ENCODE data around the gene KCNIP1. TPM values are rescaled to one million over a fixed set of nuclear protein-coding genes. Genes with fewer than 3 reads are reported as not detected.

The KCNIP1 gene
- total RNA-seq, 1 experiment from 2014 or later = not detected

- CTCF ChIA-PET = interaction anchor here (0.6 to 2.0 kb wide), 6 partner anchors 11 to 154 kb away, joined by 3 to 5 read pairs (median 4); no protein-coding TSS in a partner anchor
- H3K27ac Mint-ChIP-seq (ENCODE audit: unreplicated experiment) = peak overlapping the region; percentile 56
- intact Hi-C loops (cut with micrococcal nuclease; ENCODE audit: unreplicated experiment) = loop anchor here (1.0 to 5.0 kb wide), 3 partner anchors 42 to 144 kb away; no protein-coding TSS in a partner anchor
- H3K4me1 Mint-ChIP-seq (ENCODE audit: low read depth, unreplicated experiment) = peaks cover 44% of the 10 kb centered on the region
- H3K9me3 Mint-ChIP-seq (ENCODE audit: low read depth, unreplicated experiment) = no peaks in the 10 kb centered on the region
- H3K27me3 Mint-ChIP-seq (ENCODE audit: unreplicated experiment) = no peaks in the 10 kb centered on the region
- TF ChIP-seq CTCF (IDR thresholded peaks at IDR 0.05; ENCODE audit: unreplicated experiment) = no peak
- peak; percentile 71 for DNase-seq
- H3K36me3 Mint-ChIP-seq (ENCODE audit: insufficient read depth, unreplicated experiment) = no peaks in the 10 kb centered on the region
- no TSS peak for BruUV-seq (replicated peaks)
- no peak overlapping the region for H3K4me3 Mint-ChIP-seq (ENCODE audit: low read depth, unreplicated experiment)
These were observed 24.3 kb upstream of the KCNIP1 start for GRCh38 chr5:170479484-170479883.

GRCh38 chr5:170480260-170480659 is 23.6 kb upstream of the KCNIP1 start:
- no peak overlapping the region for H3K27ac Mint-ChIP-seq (ENCODE audit: unreplicated experiment)
- no peak overlapping the region for H3K4me3 Mint-ChIP-seq (ENCODE audit: low read depth, unreplicated experiment)
- DNase-seq = no peak
- no peaks in the 10 kb centered on the region for H3K36me3 Mint-ChIP-seq (ENCODE audit: insufficient read depth, unreplicated experiment)
- CTCF ChIA-PET = interaction anchor here (0.7 to 2.0 kb wide), 4 partner anchors 94 to 143 kb away, joined by 3 to 5 read pairs (median 5); no protein-coding TSS in a partner anchor
- peaks cover 50% of the 10 kb centered on the region for H3K4me1 Mint-ChIP-seq (ENCODE audit: low read depth, unreplicated experiment)
- no peaks in the 10 kb centered on the region for H3K27me3 Mint-ChIP-seq (ENCODE audit: unreplicated experiment)
- BruUV-seq (replicated peaks) = no TSS peak
- no peaks in the 10 kb centered on the region for H3K9me3 Mint-ChIP-seq (ENCODE audit: low read depth, unreplicated experiment)
- intact Hi-C loops (cut with micrococcal nuclease; ENCODE audit: unreplicated experiment) = no loop called here
- no peak for TF ChIP-seq CTCF (IDR thresholded peaks at IDR 0.05; ENCODE audit: unreplicated experiment)

GRCh38 chr5:170481849-170482248 is 22.0 kb upstream of the KCNIP1 start:
- CTCF ChIA-PET = no interaction called here
- Mint-ChIP-seq H3K9me3 (ENCODE audit: low read depth, unreplicated experiment) (no peaks in the 10 kb centered on the region), H3K4me3 (ENCODE audit: low read depth, unreplicated experiment) (no peak overlapping the region), H3K4me1 (ENCODE audit: low read depth, unreplicated experiment) (peaks cover 50% of the 10 kb centered on the region), H3K36me3 (ENCODE audit: insufficient read depth, unreplicated experiment) (no peaks in the 10 kb centered on the region), H3K27ac (ENCODE audit: unreplicated experiment) (no peak overlapping the region), H3K27me3 (ENCODE audit: unreplicated experiment) (no peaks in the 10 kb centered on the region)
- BruUV-seq (replicated peaks) = no TSS peak
- no peak for DNase-seq
- intact Hi-C loops (cut with micrococcal nuclease; ENCODE audit: unreplicated experiment) = no loop called here
- no peak for TF ChIP-seq CTCF (IDR thresholded peaks at IDR 0.05; ENCODE audit: unreplicated experiment)

GRCh38 chr5:170482511-170482910 is 21.3 kb upstream of the KCNIP1 start:
- Mint-ChIP-seq H3K36me3 (ENCODE audit: insufficient read depth, unreplicated experiment) (no peaks in the 10 kb centered on the region), H3K27me3 (ENCODE audit: unreplicated experiment) (no peaks in the 10 kb centered on the region), H3K9me3 (ENCODE audit: low read depth, unreplicated experiment) (no peaks in the 10 kb centered on the region), H3K27ac (ENCODE audit: unreplicated experiment) (no peak overlapping the region), H3K4me3 (ENCODE audit: low read depth, unreplicated experiment) (no peak overlapping the region), H3K4me1 (ENCODE audit: low read depth, unreplicated experiment) (peaks cover 50% of the 10 kb centered on the region)
- TF ChIP-seq CTCF (IDR thresholded peaks at IDR 0.05; ENCODE audit: unreplicated experiment) = no peak
- CTCF ChIA-PET = interaction anchor here (0.6 to 1.0 kb wide), 2 partner anchors 20 to 33 kb away, joined by 3 to 7 read pairs; no protein-coding TSS in a partner anchor
- intact Hi-C loops (cut with micrococcal nuclease; ENCODE audit: unreplicated experiment) = no loop called here
- no peak for DNase-seq
- BruUV-seq (replicated peaks) = no TSS peak
